ENCODE measurements around the gene PDE2A. TPM values are rescaled to one million over a fixed set of nuclear protein-coding genes. Genes with fewer than 3 reads are reported as not detected.

PDE2A gene
- total RNA-seq, 1 donor from 2014 or later = 19.6 TPM

- peak overlapping the region; percentile 13 for H3K4me3 ChIP-seq
- no peaks in the 10 kb centered on the region for H3K27me3 ChIP-seq (ENCODE audit: low read depth)
- H3K36me3 ChIP-seq = no peaks in the 10 kb centered on the region
- no peaks in the 10 kb centered on the region for H3K9me3 ChIP-seq (replicated peaks)
- DNase-seq = peak; percentile 45
- TF ChIP-seq CTCF (IDR thresholded peaks at IDR 0.05; ENCODE audit: borderline replicate concordance) = no peak
- H3K4me1 ChIP-seq = peaks cover 56% of the 10 kb centered on the region
- peak overlapping the region; percentile 85 for H3K27ac ChIP-seq (replicated peaks)
- intact Hi-C loops (cut with micrococcal nuclease) = no loop called here
These were observed 49.6 kb downstream of the PDE2A start for GRCh38 chr11:72624496-72625201.

GRCh38 chr11:72623052-72623451, 51.2 kb downstream of the PDE2A start:
- no peaks in the 10 kb centered on the region for H3K27me3 ChIP-seq (ENCODE audit: low read depth)
- no peak for TF ChIP-seq CTCF (IDR thresholded peaks at IDR 0.05; ENCODE audit: borderline replicate concordance)
- H3K4me1 ChIP-seq = peaks cover 43% of the 10 kb centered on the region
- no peak overlapping the region for H3K4me3 ChIP-seq
- DNase-seq = no peak
- H3K36me3 ChIP-seq = no peaks in the 10 kb centered on the region
- H3K27ac ChIP-seq (replicated peaks) = no peak overlapping the region
- no peaks in the 10 kb centered on the region for H3K9me3 ChIP-seq (replicated peaks)
- intact Hi-C loops (cut with micrococcal nuclease) = no loop called here

GRCh38 chr11:72621008-72621610, 53.1 kb downstream of the PDE2A start:
- no peak overlapping the region for H3K27ac ChIP-seq (replicated peaks)
- DNase-seq = no peak
- intact Hi-C loops (cut with micrococcal nuclease) = no loop called here
- no peaks in the 10 kb centered on the region for H3K36me3 ChIP-seq
- no peak overlapping the region for H3K4me3 ChIP-seq
- H3K27me3 ChIP-seq (ENCODE audit: low read depth) = no peaks in the 10 kb centered on the region
- H3K9me3 ChIP-seq (replicated peaks) = no peaks in the 10 kb centered on the region
- TF ChIP-seq CTCF (IDR thresholded peaks at IDR 0.05; ENCODE audit: borderline replicate concordance) = no peak
- peaks cover 43% of the 10 kb centered on the region for H3K4me1 ChIP-seq

- no peak for TF ChIP-seq CTCF (IDR thresholded peaks at IDR 0.05; ENCODE audit: borderline replicate concordance)
- Histone ChIP-seq H3K4me1 (peaks cover 45% of the 10 kb centered on the region), H3K36me3 (no peaks in the 10 kb centered on the region), H3K9me3 (replicated peaks) (no peaks in the 10 kb centered on the region), H3K4me3 (no peak overlapping the region), H3K27me3 (ENCODE audit: low read depth) (no peaks in the 10 kb centered on the region), H3K27ac (replicated peaks) (no peak overlapping the region)
- no peak for DNase-seq
- intact Hi-C loops (cut with micrococcal nuclease) = no loop called here
These were observed 55.4 kb downstream of the PDE2A start for GRCh38 chr11:72618803-72619202.

GRCh38 chr11:72617080-72617762, 57.0 kb downstream of the PDE2A start:
- peaks cover 52% of the 10 kb centered on the region for H3K4me1 ChIP-seq
- no peak for DNase-seq
- TF ChIP-seq CTCF (IDR thresholded peaks at IDR 0.05; ENCODE audit: borderline replicate concordance) = no peak
- no peaks in the 10 kb centered on the region for H3K27me3 ChIP-seq (ENCODE audit: low read depth)
- peak overlapping the region; percentile 9 for H3K27ac ChIP-seq (replicated peaks)
- no peaks in the 10 kb centered on the region for H3K36me3 ChIP-seq
- no peak overlapping the region for H3K4me3 ChIP-seq
- intact Hi-C loops (cut with micrococcal nuclease) = no loop called here
- H3K9me3 ChIP-seq (replicated peaks) = no peaks in the 10 kb centered on the region
